H9 (cell line): ENCODE measurements around the gene IFIT1B. TPM values are rescaled to one million over a fixed set of nuclear protein-coding genes. Genes with fewer than 3 reads are reported as not detected.

Source experiments
- DNase-seq: peaks from one replicate; pipeline ENCODE4 v3.0.0-alpha.2; 2017
- H2AFZ ChIP-seq: one replicate; pipeline ENCODE4 v1.6.1; 2013; ENCODE audit warnings: mild to moderate bottlenecking, low read length, control low read depth, moderate library complexity
- H2AK5ac ChIP-seq: 2 replicates; pipeline ENCODE4 v1.6.1; 2013; ENCODE audit warnings: low read length, control low read depth, mixed read lengths; ENCODE audit not compliant: insufficient read length
- H2BK120ac ChIP-seq: one replicate; pipeline ENCODE4 v1.6.1; 2013; ENCODE audit warnings: low read depth, mild to moderate bottlenecking, low read length, control low read depth, inconsistent platforms; ENCODE audit not compliant: poor library complexity, severe bottlenecking
- H2BK12ac ChIP-seq: 2 replicates; pipeline ENCODE4 v1.6.1; 2013; ENCODE audit warnings: low read length, control low read depth, mixed read lengths, low read depth; ENCODE audit not compliant: insufficient read length
- H2BK15ac ChIP-seq: 2 replicates; pipeline ENCODE4 v1.6.1; 2013; ENCODE audit warnings: low read depth, low read length, control low read depth
- H2BK20ac ChIP-seq: one replicate; pipeline ENCODE4 v1.6.1; 2013; ENCODE audit warnings: low read depth, mild to moderate bottlenecking, low read length, control low read depth, inconsistent platforms; ENCODE audit not compliant: poor library complexity, severe bottlenecking
- H2BK5ac ChIP-seq: 2 replicates; pipeline ENCODE4 v1.6.1; 2013; ENCODE audit warnings: low read length, control low read depth, mixed read lengths; ENCODE audit not compliant: insufficient read length
- H3K14ac ChIP-seq: 2 replicates; pipeline ENCODE4 v1.6.1; 2013; ENCODE audit warnings: low read length, control low read depth; ENCODE audit not compliant: insufficient read depth
- H3K18ac ChIP-seq: 2 replicates; pipeline ENCODE4 v1.6.1; 2013; ENCODE audit warnings: low read depth, mild to moderate bottlenecking, mixed read lengths, low read length, control low read depth; ENCODE audit not compliant: insufficient read length
- H3K23ac ChIP-seq: 2 replicates; pipeline ENCODE4 v1.6.1; 2013; ENCODE audit warnings: low read length, control low read depth, mixed read lengths, low read depth; ENCODE audit not compliant: insufficient read length
- H3K23me2 ChIP-seq: 2 replicates; pipeline ENCODE4 v1.6.1; 2013; ENCODE audit warnings: low read depth, mild to moderate bottlenecking, mixed read lengths, low read length, control low read depth; ENCODE audit not compliant: insufficient read length, poor library complexity, severe bottlenecking
- H3K27ac ChIP-seq: 2 replicates; pipeline ENCODE4 v1.5.1; 2013; ENCODE audit warnings: low read length, control low read depth, mixed read lengths, low read depth; ENCODE audit not compliant: insufficient read length
- H3K27me3 ChIP-seq: 2 replicates; pipeline ENCODE4 v1.6.1; 2013; ENCODE audit warnings: low read length, control low read depth, inconsistent platforms; ENCODE audit not compliant: insufficient read depth
- H3K4ac ChIP-seq: 2 replicates; pipeline ENCODE4 v1.6.1; 2013; ENCODE audit warnings: low read depth, mild to moderate bottlenecking, control low read depth, inconsistent platforms, low read length, moderate library complexity
- H3K4me1 ChIP-seq: 2 replicates; pipeline ENCODE4 v1.6.1; 2013; ENCODE audit warnings: low read length, control low read depth, inconsistent platforms; ENCODE audit not compliant: insufficient read depth
- H3K4me2 ChIP-seq: 2 replicates; pipeline ENCODE4 v1.6.1; 2013; ENCODE audit warnings: low read length, control low read depth, mixed read lengths; ENCODE audit not compliant: insufficient read length, insufficient read depth
- H3K56ac ChIP-seq: 2 replicates; pipeline ENCODE4 v1.6.1; 2013; ENCODE audit warnings: low read depth, mild to moderate bottlenecking, mixed read lengths, low read length, control low read depth; ENCODE audit not compliant: insufficient read length
- H3K79me1 ChIP-seq: 2 replicates; pipeline ENCODE4 v1.6.1; 2013; ENCODE audit warnings: low read depth, mild to moderate bottlenecking, moderate library complexity, low read length, control low read depth, inconsistent platforms; ENCODE audit not compliant: insufficient read depth, poor library complexity, severe bottlenecking
- H3K79me2 ChIP-seq: 2 replicates; pipeline ENCODE4 v1.6.1; 2013; ENCODE audit warnings: low read length, control low read depth, inconsistent platforms; ENCODE audit not compliant: insufficient read depth
- H3K9ac ChIP-seq: 2 replicates; pipeline ENCODE4 v1.6.1; 2013; ENCODE audit warnings: low read length, control low read depth, mixed read lengths; ENCODE audit not compliant: insufficient read length; ENCODE audit errors: extremely low read depth
- H3K9me3 ChIP-seq: one replicate; pipeline ENCODE4 v1.6.1; 2013; ENCODE audit warnings: low read depth, low read length, inconsistent platforms; ENCODE audit not compliant: control insufficient read depth
- H3T11ph ChIP-seq: one replicate; pipeline ENCODE4 v1.6.1; 2013; ENCODE audit warnings: mild to moderate bottlenecking, low read length, control low read depth, inconsistent platforms
- H4K20me1 ChIP-seq: one replicate; pipeline ENCODE4 v1.6.1; 2013; ENCODE audit not compliant: control insufficient read depth, insufficient read length, insufficient read depth
- H4K5ac ChIP-seq: 2 replicates; pipeline ENCODE4 v1.6.1; 2013; ENCODE audit warnings: low read depth, mild to moderate bottlenecking, mixed read lengths, low read length, control low read depth; ENCODE audit not compliant: insufficient read length
- H4K8ac ChIP-seq: replicated peaks from 2 replicates; pipeline ENCODE4 v1.6.1; 2013; ENCODE audit warnings: low read length, control low read depth, mixed read lengths, low read depth; ENCODE audit not compliant: insufficient read length
- H4K91ac ChIP-seq: 2 replicates; pipeline ENCODE4 v1.6.1; 2013; ENCODE audit warnings: low read depth, mild to moderate bottlenecking, moderate library complexity, mixed read lengths, low read length, control low read depth; ENCODE audit not compliant: insufficient read length
- H3K27ac Mint-ChIP-seq, 3 experiments: 2 replicates in 2 of 3; 3 replicates in 1 of 3; pipeline ENCODE4 v1.8.0; 2020 to 2021; ENCODE audit warnings: mixed read lengths in 3 of 3, mild to moderate bottlenecking in 1 of 3, moderate library complexity in 1 of 3
- H3K27me3 Mint-ChIP-seq: 2 replicates; pipeline ENCODE4 v1.8.0; 2021; ENCODE audit warnings: low read depth, mild to moderate bottlenecking, moderate library complexity, mixed read lengths
- H3K36me3 Mint-ChIP-seq, 3 experiments: 2 replicates in 2 of 3; 3 replicates in 1 of 3; pipeline ENCODE4 v1.8.0; 2020 to 2021; ENCODE audit warnings: low read depth in 3 of 3, mixed read lengths in 3 of 3; ENCODE audit not compliant: insufficient read depth in 1 of 3
- H3K4me1 Mint-ChIP-seq, 2 experiments: 2 replicates each; pipeline ENCODE4 v1.8.0; 2020; ENCODE audit warnings: mixed read lengths in 2 of 2
- H3K4me3 Mint-ChIP-seq, 2 experiments: 2 replicates in 1 of 2; 3 replicates in 1 of 2; pipeline ENCODE4 v1.8.0; 2020 to 2021; ENCODE audit warnings: mild to moderate bottlenecking in 2 of 2, mixed read lengths in 2 of 2, moderate library complexity in 1 of 2
- H3K9me3 Mint-ChIP-seq, 2 experiments: 2 replicates in 1 of 2; 3 replicates in 1 of 2; pipeline ENCODE4 v1.8.0; 2020; ENCODE audit warnings: mild to moderate bottlenecking in 2 of 2, mixed read lengths in 2 of 2, moderate library complexity in 1 of 2
- WGBS: extraction: QIAGEN DNeasy Blood & Tissue Kit; methylation state at CpG from one replicate; pipeline ENCODE4 v1.1.7; 2013; ENCODE audit warnings: missing lambda C conversion rate, low lambda C conversion rate, mixed read lengths; ENCODE audit not compliant: insufficient read length; ENCODE audit errors: extremely low coverage; 5-methylcytosine and 5-hydroxymethylcytosine counted together
- total RNA-seq: library from RNA; stranded (reverse); gene quantifications from 2 replicates; pipeline ENCODE4 v1.2.1, GENCODE V29; 2021
- TF ChIP-seq, protein P1 (sequence below): fragments of 200-600 bp; sonication (generic); conservative IDR thresholded peaks from 3 replicates; pipeline ENCODE4 v1.8.0; 2021; ENCODE audit warnings: antibody characterized with exemption, mild to moderate bottlenecking

IFIT1B gene
- total RNA-seq, 1 experiment from 2014 or later: not detected

DNA sequence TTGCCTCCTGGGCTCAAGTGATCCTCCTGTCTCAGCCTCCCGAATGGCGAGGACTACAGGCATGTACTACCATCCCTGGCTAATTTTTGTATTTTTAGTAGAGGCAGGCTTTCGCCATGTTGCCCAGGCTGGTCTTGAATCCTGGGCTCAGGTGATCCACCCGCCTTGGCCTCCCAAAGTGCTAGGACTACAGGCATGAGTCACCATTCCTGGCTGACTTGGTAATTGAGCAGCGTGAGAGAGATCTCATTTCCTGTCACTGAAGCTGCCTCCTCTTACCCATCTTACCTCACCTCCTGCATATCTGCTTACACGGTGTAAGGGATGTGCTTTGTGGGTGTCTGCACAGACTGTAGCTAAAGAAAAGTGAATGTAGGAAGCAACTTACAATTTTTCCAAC is 40.4 kb upstream of the IFIT1B start:
- WGBS: no CpG with 5 or more reads among the region's 6 CpGs

More for the DNA sequence above, 40.4 kb upstream of the IFIT1B start:
- Mint-ChIP-seq H3K4me3 (no peak overlapping the region), H3K36me3 (no peaks in the 10 kb centered on the region), H3K9me3 (no peaks in the 10 kb centered on the region), H3K27me3 (no peaks in the 10 kb centered on the region), H3K4me1 (peaks cover 22% of the 10 kb centered on the region in 2 experiments), H3K27ac (no peak overlapping the region)
- Histone ChIP-seq H3K14ac (no peak overlapping the region), H2BK120ac (no peak overlapping the region), H3K4me1 (peaks cover 15% of the 10 kb centered on the region), H2AFZ (no peak overlapping the region), H3K56ac (no peak overlapping the region), H3K4ac (no peak overlapping the region), H3K23ac (no peak overlapping the region), H4K5ac (no peak overlapping the region), H3K9ac (no peak overlapping the region), H3K18ac (no peak overlapping the region), H2BK12ac (no peak overlapping the region), H3K4me2 (no peak overlapping the region), H4K8ac (no peak overlapping the region), H4K91ac (no peak overlapping the region), H2AK5ac (no peak overlapping the region), H2BK20ac (no peak overlapping the region), H3K79me1 (no peaks in the 10 kb centered on the region), H3T11ph (no peak overlapping the region), H4K20me1 (no peaks in the 10 kb centered on the region), H2BK15ac (no peak overlapping the region), H3K9me3 (no peaks in the 10 kb centered on the region), H3K79me2 (no peaks in the 10 kb centered on the region), H3K27ac (no peak overlapping the region), H3K23me2 (no peaks in the 10 kb centered on the region), H3K27me3 (no peaks in the 10 kb centered on the region), H2BK5ac (no peak overlapping the region)
- DNase-seq: no peak
- TF ChIP-seq, protein P1, sequence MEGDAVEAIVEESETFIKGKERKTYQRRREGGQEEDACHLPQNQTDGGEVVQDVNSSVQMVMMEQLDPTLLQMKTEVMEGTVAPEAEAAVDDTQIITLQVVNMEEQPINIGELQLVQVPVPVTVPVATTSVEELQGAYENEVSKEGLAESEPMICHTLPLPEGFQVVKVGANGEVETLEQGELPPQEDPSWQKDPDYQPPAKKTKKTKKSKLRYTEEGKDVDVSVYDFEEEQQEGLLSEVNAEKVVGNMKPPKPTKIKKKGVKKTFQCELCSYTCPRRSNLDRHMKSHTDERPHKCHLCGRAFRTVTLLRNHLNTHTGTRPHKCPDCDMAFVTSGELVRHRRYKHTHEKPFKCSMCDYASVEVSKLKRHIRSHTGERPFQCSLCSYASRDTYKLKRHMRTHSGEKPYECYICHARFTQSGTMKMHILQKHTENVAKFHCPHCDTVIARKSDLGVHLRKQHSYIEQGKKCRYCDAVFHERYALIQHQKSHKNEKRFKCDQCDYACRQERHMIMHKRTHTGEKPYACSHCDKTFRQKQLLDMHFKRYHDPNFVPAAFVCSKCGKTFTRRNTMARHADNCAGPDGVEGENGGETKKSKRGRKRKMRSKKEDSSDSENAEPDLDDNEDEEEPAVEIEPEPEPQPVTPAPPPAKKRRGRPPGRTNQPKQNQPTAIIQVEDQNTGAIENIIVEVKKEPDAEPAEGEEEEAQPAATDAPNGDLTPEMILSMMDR: no peak
